DND-41 (cell line): ENCODE measurements around the gene SPTBN5.

Experiments used
- EZH2 ChIP-seq: IDR thresholded peaks from 3 replicates; pipeline ENCODE4 v1.6.1; 2012; ENCODE audit warnings: borderline replicate concordance, low read depth, mild to moderate bottlenecking, moderate library complexity, low read length, inconsistent platforms; ENCODE audit not compliant: severe bottlenecking
- TF ChIP-seq, protein P1 (sequence below): IDR thresholded peaks from 2 replicates; pipeline ENCODE4 v1.5.1; 2012; ENCODE audit warnings: borderline replicate concordance, low read length, moderate library complexity, mild to moderate bottlenecking; ENCODE audit not compliant: poor library complexity, severe bottlenecking; ENCODE audit errors: extremely low read depth

DNA sequence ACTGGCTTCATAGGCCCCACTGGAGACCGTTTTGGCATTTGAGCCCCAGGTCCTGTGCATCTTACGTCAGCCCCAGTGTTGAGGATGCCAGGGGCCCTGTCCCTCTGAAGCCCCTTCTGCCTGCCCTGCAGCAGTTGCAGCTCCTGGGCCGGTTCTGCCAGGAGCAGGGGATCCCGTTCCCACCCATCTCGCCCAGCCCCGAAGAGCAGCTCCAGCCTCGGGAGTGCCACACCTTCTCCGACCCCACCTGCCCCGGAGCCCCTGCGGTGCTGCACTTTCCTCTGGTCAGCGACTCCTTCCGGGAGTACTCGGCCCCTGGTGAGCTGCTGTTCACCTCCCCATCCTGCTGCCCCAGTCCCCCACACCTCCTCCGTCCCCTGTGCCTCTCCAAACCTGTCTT is 46.6 kb downstream of the SPTBN5 start:
- TF ChIP-seq, protein P1, sequence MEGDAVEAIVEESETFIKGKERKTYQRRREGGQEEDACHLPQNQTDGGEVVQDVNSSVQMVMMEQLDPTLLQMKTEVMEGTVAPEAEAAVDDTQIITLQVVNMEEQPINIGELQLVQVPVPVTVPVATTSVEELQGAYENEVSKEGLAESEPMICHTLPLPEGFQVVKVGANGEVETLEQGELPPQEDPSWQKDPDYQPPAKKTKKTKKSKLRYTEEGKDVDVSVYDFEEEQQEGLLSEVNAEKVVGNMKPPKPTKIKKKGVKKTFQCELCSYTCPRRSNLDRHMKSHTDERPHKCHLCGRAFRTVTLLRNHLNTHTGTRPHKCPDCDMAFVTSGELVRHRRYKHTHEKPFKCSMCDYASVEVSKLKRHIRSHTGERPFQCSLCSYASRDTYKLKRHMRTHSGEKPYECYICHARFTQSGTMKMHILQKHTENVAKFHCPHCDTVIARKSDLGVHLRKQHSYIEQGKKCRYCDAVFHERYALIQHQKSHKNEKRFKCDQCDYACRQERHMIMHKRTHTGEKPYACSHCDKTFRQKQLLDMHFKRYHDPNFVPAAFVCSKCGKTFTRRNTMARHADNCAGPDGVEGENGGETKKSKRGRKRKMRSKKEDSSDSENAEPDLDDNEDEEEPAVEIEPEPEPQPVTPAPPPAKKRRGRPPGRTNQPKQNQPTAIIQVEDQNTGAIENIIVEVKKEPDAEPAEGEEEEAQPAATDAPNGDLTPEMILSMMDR, result no peak
- TF ChIP-seq EZH2, result no peak
